GM23338 (cell line): Measurements from ENCODE around the gene DPT.

ENCODE experiments used
- CTCF ChIP-seq, 2 experiments: fragments of 200-600 bp in 1 of 2; sonication (generic) in 1 of 2; conservative IDR thresholded peaks; 2 replicates each; pipeline versions ENCODE4 v1.5.1 to v1.6.1; 2016 to 2017; ENCODE audit warnings: antibody characterized with exemption in 2 of 2, low read depth in 2 of 2, mild to moderate bottlenecking in 2 of 2, moderate library complexity in 1 of 2
- EZH2 ChIP-seq: fragments of 200-600 bp; sonication (generic); IDR thresholded peaks from one replicate; pipeline ENCODE4 v1.8.0; 2017; ENCODE audit warnings: antibody characterized with exemption, mild to moderate bottlenecking, low read depth; ENCODE audit not compliant: unreplicated experiment
- EZH2phosphoT487 ChIP-seq: fragments of 200-600 bp; sonication (generic); IDR thresholded peaks from one replicate; pipeline ENCODE4 v1.8.1; 2018; ENCODE audit warnings: antibody characterized with exemption; ENCODE audit not compliant: unreplicated experiment
- POLR2AphosphoS5 ChIP-seq: IDR thresholded peaks from 2 replicates; pipeline ENCODE4 v1.6.1; 2016; ENCODE audit warnings: antibody characterized with exemption, low read depth
- REST ChIP-seq: IDR thresholded peaks from one replicate; pipeline ENCODE4 v1.6.1; 2018; ENCODE audit warnings: antibody characterized with exemption; ENCODE audit not compliant: unreplicated experiment
- STAT1 ChIP-seq: IDR thresholded peaks from one replicate; pipeline ENCODE4 v1.6.1; 2016; ENCODE audit warnings: antibody characterized with exemption; ENCODE audit not compliant: unreplicated experiment
- ZNF114 ChIP-seq: fragments of 250-450 bp; sonication (Bioruptor Pico); IDR thresholded peaks from 2 replicates; pipeline ENCODE4 v1.5.0; 2020; ENCODE audit warnings: mild to moderate bottlenecking, moderate library complexity

GRCh38 chr1:168693872-168694238, 35.2 kb downstream of the DPT start:
- TF ChIP-seq STAT1 (no peak), CTCF (conservative IDR thresholded peaks at IDR 0.05; ENCODE audit: low read depth in 2 of 2) (no peak), POLR2AphosphoS5 (no peak), ZNF114 (no peak), REST (no peak), EZH2 (no peak), EZH2phosphoT487 (no peak)
